CD8-positive, alpha-beta memory T cell (primary cell): Measurements from ENCODE around the gene WDR27. TPM values are rescaled to one million over a fixed set of nuclear protein-coding genes. Genes with fewer than 3 reads are reported as not detected.
"Not testable (repeated sequence)": the region's sequence is repeated elsewhere in the genome, so short reads cannot be mapped to it uniquely, and the experiment has no call there.

Experiments
- CTCF ChIA-PET: fragments of 350-600 bp; sonication (Branson Sonifier 250); formaldehyde crosslinking; loops from one replicate; lab custom pipeline; 2021; ENCODE audit warnings: antibody characterized with exemption; lab: Charles Lee
- POLR2A ChIA-PET: fragments of 350-600 bp; sonication (Branson Sonifier 250); formaldehyde crosslinking; loops from one replicate; lab custom pipeline; 2021; ENCODE audit warnings: antibody characterized with exemption; lab: Charles Lee
- DNase-seq, 5 donors: peaks; one replicate each; pipeline versions ENCODE4 v3.0.0 to v3.0.0-alpha.2; 2020 to 2022; ENCODE audit warnings: mixed read lengths in 1 of 5
- H3K27ac ChIP-seq: one replicate; pipeline ENCODE4 v1.7.0; 2013; ENCODE audit warnings: low read depth, mild to moderate bottlenecking, low read length, moderate library complexity
- H3K27me3 ChIP-seq: 2 replicates; pipeline ENCODE4 v1.7.0; 2013; ENCODE audit warnings: low read length, mild to moderate bottlenecking; ENCODE audit not compliant: insufficient read depth, poor library complexity, severe bottlenecking
- H3K36me3 ChIP-seq: 2 replicates; pipeline ENCODE4 v1.7.0; 2013; ENCODE audit warnings: mild to moderate bottlenecking, low read length, moderate library complexity; ENCODE audit not compliant: insufficient read depth
- H3K4me1 ChIP-seq: 2 replicates; pipeline ENCODE4 v1.7.0; 2013; ENCODE audit warnings: mild to moderate bottlenecking, low read length, moderate library complexity; ENCODE audit not compliant: insufficient read depth
- H3K4me3 ChIP-seq: 2 replicates; pipeline ENCODE4 v1.7.0; 2013; ENCODE audit warnings: mild to moderate bottlenecking, low read length
- H3K9me3 ChIP-seq: 2 replicates; pipeline ENCODE4 v1.7.0; 2013; ENCODE audit warnings: mild to moderate bottlenecking, low read length
- H3K27ac Mint-ChIP-seq, 8 donors: one replicate each; pipeline ENCODE4 v1.8.0; 2020 to 2021; ENCODE audit warnings: mixed read lengths in 8 of 8, mild to moderate bottlenecking in 6 of 8, inconsistent platforms in 3 of 8, moderate library complexity in 3 of 8
- H3K27me3 Mint-ChIP-seq, 2 donors: one replicate each; pipeline ENCODE4 v1.8.0; 2020 to 2021; ENCODE audit warnings: mixed read lengths in 2 of 2, mild to moderate bottlenecking in 1 of 2, moderate library complexity in 1 of 2
- H3K36me3 Mint-ChIP-seq, 3 donors: one replicate each; pipeline ENCODE4 v1.8.0; 2020 to 2021; ENCODE audit warnings: mixed read lengths in 3 of 3, inconsistent platforms in 1 of 3, mild to moderate bottlenecking in 1 of 3
- H3K4me1 Mint-ChIP-seq, 3 donors: one replicate each; pipeline ENCODE4 v1.8.0; 2020 to 2021; ENCODE audit warnings: mixed read lengths in 3 of 3, inconsistent platforms in 1 of 3, mild to moderate bottlenecking in 1 of 3
- H3K4me3 Mint-ChIP-seq, 7 donors: one replicate each; pipeline ENCODE4 v1.8.0; 2020 to 2021; ENCODE audit warnings: mixed read lengths in 7 of 7, mild to moderate bottlenecking in 6 of 7, moderate library complexity in 4 of 7, inconsistent platforms in 2 of 7
- H3K9me3 Mint-ChIP-seq, 5 donors: one replicate each; pipeline ENCODE4 v1.8.0; 2020 to 2022; ENCODE audit warnings: mixed read lengths in 5 of 5, mild to moderate bottlenecking in 3 of 5, moderate library complexity in 2 of 5, inconsistent platforms in 1 of 5
- polyA plus RNA-seq: library from polyadenylated mRNA; unstranded; fragments of 300-500 nt; fragmentation: Illumina TruSeq; gene quantifications from one replicate; pipeline ENCODE4 v1.2.3, GENCODE V29; 2021
- total RNA-seq, 2 experiments: library from RNA; stranded (reverse); gene quantifications; one replicate each; pipeline ENCODE4 v1.2.3, GENCODE V29; 2021

Gene WDR27
- total and polyA plus RNA-seq, 3 experiments from 2014 or later = 7.4 to 29.4 (median 24.5) TPM

DNA sequence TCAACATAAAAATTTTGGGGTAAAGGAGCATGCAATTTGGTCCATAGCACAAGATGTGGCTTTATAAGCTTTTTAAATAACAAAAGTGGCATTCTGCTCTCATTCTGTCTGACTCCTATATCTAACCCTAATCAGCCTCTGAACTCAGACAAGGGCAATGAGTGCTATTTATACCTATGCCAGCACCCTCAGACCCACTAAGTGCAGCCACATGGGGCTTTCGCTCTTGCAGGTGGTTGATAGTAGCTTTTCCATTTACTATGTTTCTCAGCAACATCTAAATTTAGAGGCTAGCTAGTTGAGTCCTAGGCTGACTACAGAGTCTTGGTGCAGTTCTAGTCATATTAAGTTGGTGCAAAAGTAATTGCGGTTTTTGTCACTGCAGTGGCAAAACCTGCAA lies 231.0 kb downstream of the WDR27 start:
- Histone ChIP-seq H3K4me1 (no peaks in the 10 kb centered on the region), H3K9me3 (no peaks in the 10 kb centered on the region), H3K27ac (no peak overlapping the region), H3K4me3 (no peak overlapping the region), H3K27me3 (no peaks in the 10 kb centered on the region), H3K36me3 (no peaks in the 10 kb centered on the region)
- H3K4me1 Mint-ChIP-seq = no peaks in the 10 kb centered on the region
- H3K4me3 Mint-ChIP-seq = no peak overlapping the region
- DNase-seq = no peak
- H3K36me3 Mint-ChIP-seq = peaks cover 8 to 45% (median 8%) of the 10 kb centered on the region in 3 donors
- ChIA-PET CTCF (no interaction called here), POLR2A (no interaction called here)
- H3K27ac Mint-ChIP-seq = no peak overlapping the region
- H3K9me3 Mint-ChIP-seq = peaks cover 26 to 58% (median 49%) of the 10 kb centered on the region in 5 donors
- no peaks in the 10 kb centered on the region for H3K27me3 Mint-ChIP-seq

DNA sequence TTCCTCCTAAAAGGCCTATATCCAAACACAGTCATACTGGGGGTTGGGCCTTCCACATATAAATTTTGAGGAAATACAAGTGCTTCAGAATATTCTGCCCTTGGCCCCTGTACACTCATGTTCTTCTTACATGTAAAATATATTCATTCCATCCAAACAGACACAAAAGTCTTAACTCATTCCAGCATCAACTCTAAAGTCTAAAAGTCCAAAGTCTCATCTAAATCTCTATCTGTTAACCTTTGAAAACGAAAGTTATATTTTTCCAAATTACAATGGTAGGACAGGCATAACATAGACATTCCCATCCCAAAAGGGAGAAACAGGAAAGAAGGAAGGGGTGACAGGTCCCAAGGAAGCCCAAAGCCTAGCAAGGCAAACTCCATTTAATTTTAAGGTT lies 232.8 kb downstream of the WDR27 start:
- Histone ChIP-seq H3K27me3 (no peaks in the 10 kb centered on the region), H3K27ac (no peak overlapping the region), H3K36me3 (no peaks in the 10 kb centered on the region), H3K4me1 (no peaks in the 10 kb centered on the region), H3K4me3 (no peak overlapping the region), H3K9me3 (no peaks in the 10 kb centered on the region)
- Mint-ChIP-seq H3K4me3 (no peak overlapping the region), H3K27me3 (no peaks in the 10 kb centered on the region), H3K9me3 (peaks cover 17 to 50% (median 43%) of the 10 kb centered on the region in 5 donors), H3K4me1 (no peaks in the 10 kb centered on the region), H3K36me3 (peaks cover 8 to 46% (median 8%) of the 10 kb centered on the region in 3 donors), H3K27ac (peak overlapping the region in 1 of 8 donors; percentile 0)
- CTCF ChIA-PET = no interaction called here
- no peak for DNase-seq
- POLR2A ChIA-PET = no interaction called here

DNA sequence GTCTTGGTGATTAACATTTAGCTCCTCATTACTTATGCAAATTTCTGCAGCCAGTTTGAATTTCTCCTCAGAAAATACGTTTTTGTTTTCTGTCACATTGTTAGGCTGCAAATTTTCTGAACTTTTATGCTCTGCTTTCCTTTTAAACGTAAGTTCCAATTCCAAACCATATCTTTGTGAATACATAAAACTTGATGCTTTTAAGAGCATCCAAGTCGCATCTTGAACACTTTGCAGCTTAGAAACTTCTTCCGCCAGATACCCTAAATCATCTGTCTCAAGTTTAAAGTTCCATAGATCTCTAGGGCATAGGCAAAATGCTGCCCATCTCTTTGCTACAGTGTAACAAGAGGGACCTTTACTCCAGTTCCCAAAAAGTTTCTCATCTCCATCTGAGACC lies 234.1 kb downstream of the WDR27 start:
- H3K9me3 Mint-ChIP-seq = peaks cover 18 to 45% (median 40%) of the 10 kb centered on the region in 5 donors
- peaks cover 4 to 43% (median 6%) of the 10 kb centered on the region in 3 donors for H3K36me3 Mint-ChIP-seq

DNA sequence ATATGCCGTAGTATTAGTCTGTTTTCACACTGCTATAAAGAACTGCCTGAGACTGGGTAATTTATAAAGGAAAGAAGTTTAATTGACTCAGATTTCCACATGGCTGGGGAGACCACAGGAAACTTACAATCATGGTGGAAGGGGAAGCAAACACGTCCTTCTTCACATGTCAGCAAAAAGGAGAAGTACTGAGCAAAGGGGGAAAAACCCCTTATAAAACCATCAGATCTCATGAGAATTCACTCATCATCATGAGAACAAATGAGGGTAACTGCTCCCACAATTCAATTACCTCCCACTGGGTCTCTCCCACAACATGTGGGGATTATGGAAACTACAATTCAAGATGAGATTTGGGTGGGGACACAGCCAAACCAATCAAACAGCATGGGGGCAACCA lies 235.6 kb downstream of the WDR27 start:
- H3K36me3 Mint-ChIP-seq = peaks cover 4 to 51% (median 6%) of the 10 kb centered on the region in 3 donors
- H3K27ac Mint-ChIP-seq, H3K36me3 ChIP-seq, H3K4me1 Mint-ChIP-seq, H3K27me3 ChIP-seq, H3K4me3 ChIP-seq, H3K9me3 ChIP-seq, H3K27me3 Mint-ChIP-seq, H3K4me1 ChIP-seq, POLR2A ChIA-PET, H3K4me3 Mint-ChIP-seq, H3K27ac ChIP-seq, CTCF ChIA-PET, DNase-seq: not testable (repeated sequence)
- peaks cover 21 to 46% (median 45%) of the 10 kb centered on the region in 5 donors for H3K9me3 Mint-ChIP-seq

More for the DNA sequence above, 234.1 kb downstream of the WDR27 start:
- H3K27ac ChIP-seq, H3K4me1 ChIP-seq, DNase-seq, H3K9me3 ChIP-seq, H3K4me3 ChIP-seq, POLR2A ChIA-PET, H3K4me3 Mint-ChIP-seq, H3K4me1 Mint-ChIP-seq, H3K27ac Mint-ChIP-seq, H3K36me3 ChIP-seq, H3K27me3 Mint-ChIP-seq, H3K27me3 ChIP-seq, CTCF ChIA-PET: not testable (repeated sequence)

DNA sequence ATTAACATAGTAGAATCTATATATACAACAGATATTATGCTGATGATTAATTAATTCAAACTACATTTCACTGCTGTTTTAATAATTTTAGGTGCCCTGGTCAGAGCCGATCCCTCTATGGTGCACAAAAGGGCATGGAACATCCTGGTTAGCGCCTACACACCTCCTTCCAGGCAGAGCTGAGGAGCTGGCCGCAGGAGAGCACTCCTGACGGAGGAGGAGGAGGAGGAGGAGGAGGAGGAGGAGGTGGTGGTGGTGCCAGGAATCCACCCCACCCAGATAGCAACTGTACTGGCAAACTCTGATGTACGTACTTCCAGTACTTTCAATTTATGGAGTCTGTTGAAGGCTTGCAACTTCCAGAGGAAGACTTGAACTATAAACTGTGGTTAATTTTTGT lies 244.1 kb downstream of the WDR27 start:
- Mint-ChIP-seq H3K4me1 (no peaks in the 10 kb centered on the region), H3K4me3 (no peak overlapping the region), H3K9me3 (peaks cover 8 to 23% (median 9%) of the 10 kb centered on the region in 5 donors), H3K27me3 (peaks cover 0 to 2% of the 10 kb centered on the region in 2 donors), H3K36me3 (peaks cover 0 to 39% (median 0%) of the 10 kb centered on the region in 3 donors), H3K27ac (no peak overlapping the region)
- no peak for DNase-seq
- ChIA-PET CTCF (no interaction called here), POLR2A (no interaction called here)
- Histone ChIP-seq H3K4me1 (no peaks in the 10 kb centered on the region), H3K4me3 (no peak overlapping the region), H3K9me3 (peaks cover 3% of the 10 kb centered on the region), H3K27me3 (no peaks in the 10 kb centered on the region), H3K27ac (no peak overlapping the region), H3K36me3 (no peaks in the 10 kb centered on the region)

DNA sequence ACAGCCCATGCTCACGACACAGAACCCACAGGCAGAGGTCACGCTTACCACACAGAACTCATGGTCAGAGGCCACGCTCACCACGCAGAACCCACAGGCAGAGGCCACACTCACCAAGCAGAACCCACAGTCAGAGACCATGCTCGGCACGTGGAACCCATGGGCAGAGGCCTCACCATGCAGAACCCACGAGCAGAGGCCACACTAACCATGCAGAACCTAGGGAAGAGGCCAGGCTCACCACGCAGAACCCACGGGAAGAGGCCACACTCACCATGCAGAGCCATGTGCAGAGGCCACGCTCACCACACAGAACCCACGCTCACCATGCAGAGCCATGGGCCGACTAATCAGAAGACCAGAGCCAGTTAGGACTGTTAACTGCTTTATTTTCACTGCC lies 245.0 kb downstream of the WDR27 start:
- DNase-seq = no peak
- no peaks in the 10 kb centered on the region for H3K27me3 ChIP-seq
- no peaks in the 10 kb centered on the region for H3K4me1 Mint-ChIP-seq
- H3K36me3 Mint-ChIP-seq = peaks cover 0 to 37% (median 0%) of the 10 kb centered on the region in 3 donors
- no peak overlapping the region for H3K4me3 Mint-ChIP-seq
- no peaks in the 10 kb centered on the region for H3K36me3 ChIP-seq
- H3K4me3 ChIP-seq = no peak overlapping the region
- CTCF ChIA-PET = no interaction called here
- H3K27me3 Mint-ChIP-seq = peaks cover 0 to 2% of the 10 kb centered on the region in 2 donors
- peak overlapping the region in 1 of 8 donors; percentile 51 for H3K27ac Mint-ChIP-seq
- H3K27ac ChIP-seq = no peak overlapping the region
- peaks cover 3% of the 10 kb centered on the region for H3K9me3 ChIP-seq
- H3K9me3 Mint-ChIP-seq = peaks cover 5 to 22% (median 9%) of the 10 kb centered on the region in 5 donors
- no peaks in the 10 kb centered on the region for H3K4me1 ChIP-seq
- POLR2A ChIA-PET = no interaction called here

DNA sequence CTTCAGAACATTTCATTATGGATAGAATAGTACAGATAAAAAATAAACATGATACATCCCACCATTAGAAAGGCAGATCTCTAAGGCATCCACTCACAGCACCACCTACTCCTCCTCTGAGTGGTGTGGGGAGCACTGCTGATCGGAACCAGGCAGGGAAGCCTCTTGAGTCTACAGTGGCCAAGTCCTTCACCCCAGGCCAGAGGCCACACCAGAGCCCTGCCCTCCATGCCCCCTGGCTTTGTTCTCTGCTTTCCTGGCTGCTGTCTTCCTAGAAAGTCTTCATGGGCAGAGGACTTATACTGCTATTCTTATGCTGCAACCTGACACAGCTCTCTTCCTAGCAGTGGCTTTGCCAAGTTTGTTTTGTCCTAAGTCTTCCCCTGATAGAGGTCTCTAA lies 246.4 kb downstream of the WDR27 start:
- Mint-ChIP-seq H3K4me3 (no peak overlapping the region), H3K4me1 (no peaks in the 10 kb centered on the region), H3K27me3 (peaks cover 0 to 2% of the 10 kb centered on the region in 2 donors), H3K36me3 (peaks cover 0 to 31% (median 0%) of the 10 kb centered on the region in 3 donors), H3K27ac (no peak overlapping the region), H3K9me3 (peaks cover 3 to 19% (median 9%) of the 10 kb centered on the region in 5 donors)
- no peak overlapping the region for H3K27ac ChIP-seq
- ChIA-PET CTCF (no interaction called here), POLR2A (no interaction called here)
- H3K4me3 ChIP-seq = no peak overlapping the region
- H3K9me3 ChIP-seq = peaks cover 3% of the 10 kb centered on the region
- no peaks in the 10 kb centered on the region for H3K36me3 ChIP-seq
- no peak for DNase-seq
- no peaks in the 10 kb centered on the region for H3K27me3 ChIP-seq
- H3K4me1 ChIP-seq = no peaks in the 10 kb centered on the region

DNA sequence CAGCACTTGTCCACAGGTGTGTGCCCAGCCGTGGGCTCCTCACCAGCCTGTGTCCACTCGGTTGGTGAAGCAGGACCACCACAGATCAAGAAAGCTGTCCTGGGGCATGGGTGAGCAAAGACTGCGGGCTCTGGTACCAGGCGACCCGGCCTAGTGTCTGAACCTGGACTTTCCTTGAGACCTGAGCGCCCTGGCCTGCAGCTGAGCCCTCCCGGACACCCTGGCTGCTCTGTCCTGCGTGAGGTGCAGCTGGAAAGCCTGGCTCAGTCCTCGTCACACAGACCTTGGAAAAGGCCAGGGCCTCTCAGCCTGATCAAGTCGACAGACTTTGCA lies 247.0 kb downstream of the WDR27 start:
- Histone ChIP-seq H3K27me3 (no peaks in the 10 kb centered on the region), H3K4me1 (no peaks in the 10 kb centered on the region), H3K9me3 (peaks cover 3% of the 10 kb centered on the region), H3K36me3 (no peaks in the 10 kb centered on the region), H3K27ac (no peak overlapping the region), H3K4me3 (no peak overlapping the region)
- no peak overlapping the region for H3K27ac Mint-ChIP-seq
- peaks cover 0 to 2% of the 10 kb centered on the region in 2 donors for H3K27me3 Mint-ChIP-seq
- no peak for DNase-seq
- H3K4me1 Mint-ChIP-seq = no peaks in the 10 kb centered on the region
- peaks cover 0 to 26% (median 0%) of the 10 kb centered on the region in 3 donors for H3K36me3 Mint-ChIP-seq
- peaks cover 3 to 18% (median 9%) of the 10 kb centered on the region in 5 donors for H3K9me3 Mint-ChIP-seq
- CTCF ChIA-PET = no interaction called here
- no peak overlapping the region for H3K4me3 Mint-ChIP-seq
- POLR2A ChIA-PET = no interaction called here
